Activated T-cell treated with anti-CD3 and anti-CD28 coated beads, Interleukin-2, amount 50 U/mL, for 72 hours (primary cell): Measurements from ENCODE around the gene NEUROD1. TPM values are rescaled to one million over a fixed set of nuclear protein-coding genes. Genes with fewer than 3 reads are reported as not detected.

Experiments used
- ATAC-seq, 2 donors: fragments of 150-1000 bp; cut with Tn5 transposase; replicated peaks in 1 of 2; 2 replicates each; pipeline ENCODE4 v1.10.0; 2021; ENCODE audit warnings: moderate library complexity in 2 of 2, mild to moderate bottlenecking in 1 of 2
- DNase-seq, 2 donors: peaks; one replicate each; pipeline ENCODE4 v3.0.0; 2021 to 2022; ENCODE audit warnings: mixed read lengths in 1 of 2
- H3K27ac Mint-ChIP-seq: one replicate; pipeline ENCODE4 v1.8.0; 2022; ENCODE audit warnings: mild to moderate bottlenecking, moderate library complexity, mixed read lengths
- H3K27me3 Mint-ChIP-seq: one replicate; pipeline ENCODE4 v1.8.0; 2022; ENCODE audit warnings: low read depth, mixed read lengths
- H3K36me3 Mint-ChIP-seq, 2 donors: one replicate each; pipeline ENCODE4 v1.8.0; 2022; ENCODE audit warnings: mixed read lengths in 2 of 2, mild to moderate bottlenecking in 1 of 2; ENCODE audit not compliant: insufficient read depth in 2 of 2
- H3K4me1 Mint-ChIP-seq: one replicate; pipeline ENCODE4 v1.8.0; 2022; ENCODE audit warnings: low read depth, mixed read lengths
- H3K4me3 Mint-ChIP-seq, 2 donors: one replicate each; pipeline ENCODE4 v1.8.0; 2022; ENCODE audit warnings: mild to moderate bottlenecking in 2 of 2, mixed read lengths in 2 of 2, moderate library complexity in 2 of 2
- H3K9me3 Mint-ChIP-seq, 2 donors: one replicate each; pipeline ENCODE4 v1.8.0; 2022; ENCODE audit warnings: mixed read lengths in 2 of 2
- total RNA-seq, 2 donors: library from RNA; stranded (reverse); gene quantifications; one replicate each; pipeline ENCODE4 v1.2.3, GENCODE V29; 2022

NEUROD1 gene
- total RNA-seq, 2 donors from 2014 or later, result not detected

- ATAC-seq (no peak), DNase-seq (no peak)
- Mint-ChIP-seq H3K9me3 (no peaks in the 10 kb centered on the region), H3K36me3 (no peaks in the 10 kb centered on the region), H3K4me1 (no peaks in the 10 kb centered on the region), H3K27me3 (peaks cover 19% of the 10 kb centered on the region), H3K4me3 (no peak overlapping the region), H3K27ac (no peak overlapping the region)
These were observed 31.7 kb downstream of the NEUROD1 start for GRCh38 chr2:181648478-181649155.

GRCh38 chr2:181646415-181646987 lies 33.8 kb downstream of the NEUROD1 start:
- DNase-seq, result no peak
- Mint-ChIP-seq H3K27ac (no peak overlapping the region), H3K4me3 (no peak overlapping the region), H3K27me3 (peaks cover 10% of the 10 kb centered on the region), H3K36me3 (no peaks in the 10 kb centered on the region), H3K4me1 (no peaks in the 10 kb centered on the region), H3K9me3 (no peaks in the 10 kb centered on the region)
- no peak for ATAC-seq

DNA sequence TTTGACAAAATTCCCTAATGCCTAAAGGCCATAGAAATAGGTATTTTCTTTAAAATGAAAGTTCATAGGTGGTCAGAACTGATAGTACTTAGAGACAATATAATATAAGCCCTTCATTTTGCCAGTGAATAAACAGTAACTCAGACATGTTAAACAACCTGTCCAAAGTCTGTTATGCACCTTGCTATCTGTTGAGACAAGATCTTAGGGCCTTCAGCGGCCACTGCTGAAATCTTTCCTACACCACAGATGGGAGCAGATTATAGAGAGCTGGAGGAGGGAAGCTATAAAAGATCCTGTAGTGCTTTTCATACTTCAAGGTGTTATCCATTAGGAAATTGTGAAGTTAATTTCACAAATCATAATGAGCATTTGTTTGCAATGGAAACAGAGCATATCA lies 37.2 kb downstream of the NEUROD1 start:
- Mint-ChIP-seq H3K27me3 (peaks cover 10% of the 10 kb centered on the region), H3K27ac (no peak overlapping the region), H3K4me3 (no peak overlapping the region), H3K4me1 (no peaks in the 10 kb centered on the region), H3K36me3 (no peaks in the 10 kb centered on the region), H3K9me3 (no peaks in the 10 kb centered on the region)
- ATAC-seq, result no peak
- no peak for DNase-seq

DNA sequence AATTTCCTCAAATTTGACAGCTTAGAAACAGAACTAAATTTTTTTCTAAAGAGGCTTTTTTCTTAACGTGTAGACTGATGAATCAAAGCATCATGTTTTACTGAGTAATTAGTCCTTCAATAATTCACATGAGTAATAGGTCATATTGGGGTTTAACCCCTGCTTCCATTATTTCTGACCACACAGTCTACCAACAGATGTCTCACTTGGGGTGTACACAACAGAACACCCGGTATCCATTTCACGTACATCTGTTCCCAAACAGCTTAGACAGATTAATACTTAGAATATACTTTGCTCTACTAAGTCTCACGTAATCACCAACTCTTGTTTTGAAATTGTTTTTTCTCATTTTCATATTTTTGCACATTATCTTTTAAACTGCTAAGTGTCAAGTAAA lies 38.2 kb downstream of the NEUROD1 start:
- Mint-ChIP-seq H3K4me3 (no peak overlapping the region), H3K27ac (no peak overlapping the region), H3K27me3 (peaks cover 10% of the 10 kb centered on the region), H3K9me3 (no peaks in the 10 kb centered on the region), H3K36me3 (no peaks in the 10 kb centered on the region), H3K4me1 (no peaks in the 10 kb centered on the region)
- ATAC-seq, result no peak
- DNase-seq, result no peak

GRCh38 chr2:181639686-181640085 lies 40.6 kb downstream of the NEUROD1 start:
- no peak for DNase-seq

DNA sequence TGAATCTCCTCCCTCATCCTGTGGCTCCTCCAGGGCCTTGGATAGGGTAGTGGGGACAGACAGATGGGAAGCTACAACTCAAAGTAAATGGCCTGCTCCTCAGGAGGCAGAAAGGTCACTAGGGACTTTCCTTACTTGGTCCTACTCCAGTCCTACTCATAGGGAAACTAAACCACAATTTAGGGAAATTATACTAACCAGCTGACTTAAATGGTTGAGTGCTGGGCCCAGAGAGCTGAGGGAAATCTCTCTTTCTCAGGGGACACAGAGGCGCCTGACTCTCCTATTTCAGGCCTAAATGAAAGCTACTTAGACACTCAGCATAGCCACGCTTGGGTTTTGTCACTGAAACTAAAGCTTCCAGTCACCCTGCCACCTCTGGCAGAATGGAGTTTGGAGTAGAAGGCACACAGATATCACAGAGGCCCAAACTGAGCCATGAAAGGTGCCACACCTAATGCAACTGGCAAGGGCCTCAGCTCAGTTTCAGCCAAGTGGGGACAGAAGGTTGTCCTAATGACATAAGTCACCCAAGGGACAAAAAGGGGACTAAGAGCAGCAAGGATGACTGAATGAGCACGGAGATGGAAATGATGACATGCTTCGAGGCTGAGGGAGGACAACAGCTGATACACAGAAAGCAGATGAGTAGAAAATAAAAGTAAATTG lies 47.5 kb downstream of the NEUROD1 start:
- Mint-ChIP-seq H3K4me1 (no peaks in the 10 kb centered on the region), H3K4me3 (no peak overlapping the region), H3K36me3 (no peaks in the 10 kb centered on the region), H3K27me3 (peaks cover 6% of the 10 kb centered on the region), H3K9me3 (no peaks in the 10 kb centered on the region), H3K27ac (no peak overlapping the region)
- no peak for ATAC-seq
- DNase-seq, result no peak

More at GRCh38 chr2:181639686-181640085, 40.6 kb downstream of the NEUROD1 start:
- H3K36me3 Mint-ChIP-seq, result no peaks in the 10 kb centered on the region
- ATAC-seq, result no peak
- H3K27me3 Mint-ChIP-seq, result no peaks in the 10 kb centered on the region
- H3K4me1 Mint-ChIP-seq, result no peaks in the 10 kb centered on the region
- no peak overlapping the region for H3K27ac Mint-ChIP-seq
- no peaks in the 10 kb centered on the region for H3K9me3 Mint-ChIP-seq
- no peak overlapping the region for H3K4me3 Mint-ChIP-seq

DNA sequence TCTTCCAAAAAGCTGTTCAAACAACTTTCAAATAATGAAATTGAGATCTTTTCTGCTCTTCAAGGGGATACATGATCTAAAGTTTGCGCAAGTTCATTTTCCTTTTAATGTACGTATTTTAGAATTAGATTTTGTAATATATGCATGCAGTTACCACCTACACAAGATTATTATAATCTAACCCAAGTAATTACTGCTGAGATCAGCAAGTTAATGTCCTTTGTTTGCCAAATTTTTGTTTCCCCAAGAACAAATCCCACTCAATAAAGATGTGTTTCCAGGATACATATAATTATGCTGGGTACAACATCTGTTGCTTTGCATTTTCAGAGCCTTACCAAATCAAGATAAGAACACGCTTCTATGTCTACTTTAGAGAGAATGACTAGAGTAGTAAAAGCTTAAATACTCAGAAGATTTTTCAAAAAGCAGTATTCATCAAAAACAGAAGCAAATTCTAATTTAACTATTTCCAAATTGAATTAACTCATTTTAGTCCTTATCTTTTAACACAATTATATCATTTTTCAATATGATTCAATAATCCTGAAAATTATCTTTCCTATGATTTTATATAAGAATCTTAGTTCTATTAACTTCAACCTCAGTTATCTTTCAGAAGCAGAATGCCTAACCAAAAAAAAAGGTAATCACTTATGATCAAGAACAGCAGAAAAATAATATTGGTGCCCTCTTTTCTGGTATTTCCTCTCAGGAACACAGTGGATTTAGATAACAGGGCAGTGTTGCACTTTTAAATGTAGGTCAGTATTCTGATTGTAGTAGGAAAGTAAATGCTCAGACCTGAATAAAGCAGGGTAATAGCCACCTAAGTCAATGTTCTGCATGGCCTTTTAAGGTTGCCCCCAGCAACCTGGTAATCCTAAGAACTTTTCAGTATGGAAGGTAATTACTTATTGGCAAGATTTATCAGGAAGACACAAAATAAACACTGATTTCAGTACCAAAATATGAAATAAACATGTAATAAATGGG lies 51.4 kb downstream of the NEUROD1 start:
- Mint-ChIP-seq H3K4me1 (no peaks in the 10 kb centered on the region), H3K27ac (no peak overlapping the region), H3K9me3 (peaks cover 0 to under 1% of the 10 kb centered on the region in 2 donors), H3K4me3 (no peak overlapping the region), H3K36me3 (no peaks in the 10 kb centered on the region), H3K27me3 (peaks cover 13% of the 10 kb centered on the region)
- ATAC-seq (no peak), DNase-seq (no peak)

DNA sequence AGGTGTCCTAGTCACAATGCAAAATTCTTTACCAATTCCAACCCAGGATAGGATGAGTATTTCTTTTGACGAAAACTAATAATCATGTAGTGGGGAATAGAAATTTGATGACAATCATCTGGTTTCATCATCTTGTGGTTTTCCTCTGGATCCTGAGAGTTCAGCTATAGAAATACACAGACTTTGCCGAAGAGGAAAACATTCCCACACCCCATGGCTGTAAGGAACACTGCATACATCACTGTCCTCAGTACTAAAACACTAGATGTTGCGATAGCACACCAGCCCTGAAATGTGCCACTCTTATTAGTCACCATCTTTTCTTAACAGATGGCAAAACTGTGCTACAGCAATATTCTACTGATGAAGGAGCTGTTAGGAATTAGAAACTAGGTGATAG lies 52.8 kb downstream of the NEUROD1 start:
- no peak for DNase-seq
- Mint-ChIP-seq H3K27me3 (peaks cover 13% of the 10 kb centered on the region), H3K9me3 (peaks cover 0 to 1% of the 10 kb centered on the region in 2 donors), H3K4me1 (no peaks in the 10 kb centered on the region), H3K36me3 (no peaks in the 10 kb centered on the region), H3K27ac (no peak overlapping the region), H3K4me3 (no peak overlapping the region)
- no peak for ATAC-seq

DNA sequence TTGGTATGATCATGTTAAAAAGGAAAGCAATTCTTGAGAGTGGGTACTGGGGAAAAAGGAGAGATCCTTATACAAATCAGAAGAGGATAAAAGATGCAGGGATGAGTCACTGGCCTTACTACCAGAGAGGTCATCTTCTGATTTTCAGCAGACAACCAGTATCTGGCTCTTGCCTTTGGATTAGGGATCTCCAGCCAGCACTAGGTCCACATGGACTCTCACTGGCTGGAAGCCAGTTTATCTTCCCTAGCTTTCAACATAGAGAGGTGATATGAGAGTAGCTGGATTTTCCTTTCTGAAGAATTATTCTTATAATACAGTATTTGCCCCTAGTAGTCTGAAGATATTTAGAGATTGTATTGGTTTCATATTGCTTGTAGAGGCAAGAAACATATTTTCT lies 53.6 kb downstream of the NEUROD1 start:
- DNase-seq (no peak), ATAC-seq (no peak)
- Mint-ChIP-seq H3K4me3 (no peak overlapping the region), H3K9me3 (peaks cover 0 to 1% of the 10 kb centered on the region in 2 donors), H3K36me3 (no peaks in the 10 kb centered on the region), H3K4me1 (no peaks in the 10 kb centered on the region), H3K27ac (no peak overlapping the region), H3K27me3 (peaks cover 13% of the 10 kb centered on the region)

Other genes starting within 250 kb of the NEUROD1 start
- 10 to 100 TPM; 47.3 to 47.5 TPM for gene ITGA4, start 223.1 kb downstream of the NEUROD1 start, total RNA-seq
- under 1 TPM in 1 of 2 donors, not detected in 1; 0.07 TPM for gene CERKL, start 23.4 kb downstream of the NEUROD1 start, total RNA-seq
- 10 to 100 TPM; 52.1 to 60.1 TPM for gene ITPRID2, start 211.2 kb upstream of the NEUROD1 start, total RNA-seq